HepG2 (cell line): Measurements from ENCODE around the gene FOXL3. TPM values are rescaled to one million over a fixed set of nuclear protein-coding genes. Genes with fewer than 3 reads are reported as not detected.

Experiments used
- ATF4 ChIP-seq, 2 experiments: fragments of 450-650 bp in 1 of 2; sonication (generic) in 1 of 2; formaldehyde crosslinking; IDR thresholded peaks; 2 replicates each; pipeline versions ENCODE4 v1.5.0 to v1.8.0; 2020 to 2022; ENCODE audit warnings: mild to moderate bottlenecking in 1 of 2, missing genetic modification reagents in 1 of 2
- CAMTA2 ChIP-seq: sonication (generic); formaldehyde crosslinking; IDR thresholded peaks from 2 replicates; pipeline ENCODE4 v1.4.0; 2020; ENCODE audit warnings: mild to moderate bottlenecking, missing genetic modification reagents, borderline replicate concordance
- FOXO1 ChIP-seq: sonication (generic); formaldehyde crosslinking; IDR thresholded peaks from 2 replicates; pipeline ENCODE4 v1.4.0; 2020; ENCODE audit warnings: missing genetic modification reagents
- HDAC2 ChIP-seq: sonication (generic); formaldehyde crosslinking; IDR thresholded peaks from 2 replicates; pipeline ENCODE4 v1.4.0; 2020; ENCODE audit warnings: missing genetic modification reagents
- MYPOP ChIP-seq: sonication (generic); formaldehyde crosslinking; IDR thresholded peaks from 2 replicates; pipeline ENCODE4 v1.8.1; 2023; ENCODE audit warnings: mild to moderate bottlenecking, moderate library complexity, missing genetic modification reagents
- SOX5 ChIP-seq: IDR thresholded peaks from 2 replicates; pipeline ENCODE4 v1.6.1; 2016; ENCODE audit warnings: borderline replicate concordance
- STAG1 ChIP-seq: sonication (generic); formaldehyde crosslinking; IDR thresholded peaks from 2 replicates; pipeline ENCODE4 v1.4.0; 2020; ENCODE audit warnings: missing genetic modification reagents
- ZFP36L1 ChIP-seq: sonication (generic); formaldehyde crosslinking; IDR thresholded peaks from 2 replicates; pipeline ENCODE4 v1.8.0; 2022; ENCODE audit warnings: mild to moderate bottlenecking, missing genetic modification reagents, moderate library complexity
- ZFP90 ChIP-seq: sonication (generic); formaldehyde crosslinking; IDR thresholded peaks from 2 replicates; pipeline ENCODE4 v1.8.0; 2022; ENCODE audit warnings: missing genetic modification reagents, mild to moderate bottlenecking, inconsistent platforms, borderline replicate concordance
- ZHX1 ChIP-seq: sonication (generic); formaldehyde crosslinking; IDR thresholded peaks from 2 replicates; pipeline ENCODE4 v1.8.1; 2022; ENCODE audit warnings: low read depth, mild to moderate bottlenecking, missing genetic modification reagents
- ZNF101 ChIP-seq: sonication (generic); formaldehyde crosslinking; IDR thresholded peaks from 2 replicates; pipeline ENCODE4 v1.4.0; 2020; ENCODE audit warnings: mild to moderate bottlenecking, low read depth, missing genetic modification reagents, borderline replicate concordance
- ZNF274 ChIP-seq: sonication (generic); formaldehyde crosslinking; IDR thresholded peaks from 2 replicates; pipeline ENCODE4 v1.5.1; 2020; ENCODE audit warnings: mild to moderate bottlenecking, missing genetic modification reagents
- ZNF446 ChIP-seq: sonication (generic); formaldehyde crosslinking; IDR thresholded peaks from 2 replicates; pipeline ENCODE4 v1.5.0; 2020; ENCODE audit warnings: mild to moderate bottlenecking, missing genetic modification reagents
- ZNF451 ChIP-seq: sonication (generic); formaldehyde crosslinking; IDR thresholded peaks from 2 replicates; pipeline ENCODE4 v1.5.0; 2020; ENCODE audit warnings: mild to moderate bottlenecking, missing genetic modification reagents
- ZNF687 ChIP-seq: sonication (generic); formaldehyde crosslinking; IDR thresholded peaks from 2 replicates; pipeline ENCODE4 v1.5.1; 2020; ENCODE audit warnings: mild to moderate bottlenecking, missing genetic modification reagents, moderate library complexity
- polyA plus RNA-seq, 8 experiments: library from polyadenylated mRNA; depleted of rRNA in 3 of 8; stranded (reverse) in 7 of 8; unstranded in 1 of 8; fragments of >200 nt; fragmentation: Illumina TruSeq in 4 of 8; extraction: Trizol in 4 of 8; gene quantifications; 2 replicates each; pipeline versions ENCODE4 v1.2.1 to v1.2.3, GENCODE V29; 2011 to 2016; ENCODE audit warnings: low read depth in 4 of 8, missing spikeins in 1 of 8, mixed read lengths in 1 of 8; ENCODE audit not compliant: insufficient read depth in 1 of 8
- total RNA-seq, 5 experiments: library from RNA; depleted of rRNA; stranded (reverse); fragments of >200 nt; fragmentation: Illumina TruSeq; extraction: Trizol; gene quantifications; 2 replicates each; pipeline ENCODE4 v1.2.3, GENCODE V29; 2016; ENCODE audit warnings: low read depth in 1 of 5

Gene FOXL3
- total and polyA plus RNA-seq, 2 of the 13 experiments (the other 11 are each of a cell fraction or from before 2014, with no cell fraction given), result not detected

GRCh38 chr7:294440-295154, 4.6 kb downstream of the FOXL3 start (continued):
- TF ChIP-seq ZNF687 (CRISPR knock-in tag) (peak; percentile 86), FOXO1 (CRISPR knock-in tag) (peak; percentile 7; the same call in 1 of the 2 replicates), MYPOP (CRISPR knock-in tag) (peak; percentile 69; the same call in 1 of the 2 replicates), ZNF451 (CRISPR knock-in tag) (peak; percentile 46; the same call in 1 of the 2 replicates), CAMTA2 (CRISPR knock-in tag) (no peak), ZHX1 (peak; percentile 34; the same call in 1 of the 2 replicates), ZFP90 (0 out of 2 replicates have a peak, but pooled peaks have one; percentile 39), ZNF274 (0 out of 2 replicates have a peak, but pooled peaks have one; percentile 66), ATF4 (CRISPR knock-in tag; IDR thresholded peaks at IDR 0.05) (no peak), STAG1 (CRISPR knock-in tag) (peak; percentile 29), ZNF446 (CRISPR knock-in tag) (no peak), ZFP36L1 (CRISPR knock-in tag) (no peak), ZNF101 (CRISPR knock-in tag) (no peak), SOX5 (CRISPR knock-in tag) (0 out of 2 replicates have a peak, but pooled peaks have one; percentile 31), HDAC2 (CRISPR knock-in tag) (peak; percentile 78; the same call in 1 of the 2 replicates)
